IPS DF 19.7 (cell line): ENCODE data around the gene CCDC86.

Experiments used
- DNase-seq: peaks from one replicate; pipeline ENCODE4 v3.0.0-alpha.2; 2013; ENCODE audit warnings: low read depth, low spot score

Gene CCDC86

GRCh38 chr11:60852117-60852981 is 10.4 kb downstream of the CCDC86 start:
- DNase-seq: no peak

- DNase-seq: no peak
Measured at GRCh38 chr11:60852982-60853950, 11.4 kb downstream of the CCDC86 start.

- DNase-seq: no peak
Measured at GRCh38 chr11:60854140-60854846, 12.4 kb downstream of the CCDC86 start.

- DNase-seq: no peak
Measured at GRCh38 chr11:60854847-60855725, 13.2 kb downstream of the CCDC86 start.

- DNase-seq: no peak
Measured at GRCh38 chr11:60855726-60856633, 14.1 kb downstream of the CCDC86 start, which contains the start of gene PTGDR2. Gene PTGDR2, minus strand, starts transcription at chr11:60855950. Its CDS starts 2,228 bp downstream, at chr11:60853722.

- DNase-seq: no peak
Measured at GRCh38 chr11:60857378-60858232, 15.7 kb downstream of the CCDC86 start.

- DNase-seq: no peak
Measured at GRCh38 chr11:60858236-60858635, 16.3 kb downstream of the CCDC86 start.

GRCh38 chr11:60858731-60859464 is 17.0 kb downstream of the CCDC86 start:
- no peak for DNase-seq

GRCh38 chr11:60859616-60860250 is 17.8 kb downstream of the CCDC86 start:
- DNase-seq: no peak

GRCh38 chr11:60860943-60861342 is 19.0 kb downstream of the CCDC86 start:
- no peak for DNase-seq

GRCh38 chr11:60862171-60862570 is 20.3 kb downstream of the CCDC86 start:
- DNase-seq: no peak

GRCh38 chr11:60863550-60864521 is 21.9 kb downstream of the CCDC86 start:
- no peak for DNase-seq

GRCh38 chr11:60864856-60865513 is 23.1 kb downstream of the CCDC86 start:
- no peak for DNase-seq

- DNase-seq: no peak
Measured at GRCh38 chr11:60866911-60867870, 25.3 kb downstream of the CCDC86 start, which contains the start of gene ZP1. Gene ZP1, plus strand, starts transcription at chr11:60867542. Its CDS starts 20 bp downstream, at chr11:60867562.
